GM19438 (cell line): ENCODE results near the gene PCDH1.
"Not testable (repeated sequence)": the region's sequence is repeated elsewhere in the genome, so short reads cannot be mapped to it uniquely, and the experiment has no call there.

Source experiments
- ATAC-seq: cut with Tn5 transposase; IDR thresholded peaks from one replicate; pipeline ENCODE4 v1.9.1; 2021; ENCODE audit warnings: low read depth; ENCODE audit not compliant: unreplicated experiment

The PCDH1 gene

DNA sequence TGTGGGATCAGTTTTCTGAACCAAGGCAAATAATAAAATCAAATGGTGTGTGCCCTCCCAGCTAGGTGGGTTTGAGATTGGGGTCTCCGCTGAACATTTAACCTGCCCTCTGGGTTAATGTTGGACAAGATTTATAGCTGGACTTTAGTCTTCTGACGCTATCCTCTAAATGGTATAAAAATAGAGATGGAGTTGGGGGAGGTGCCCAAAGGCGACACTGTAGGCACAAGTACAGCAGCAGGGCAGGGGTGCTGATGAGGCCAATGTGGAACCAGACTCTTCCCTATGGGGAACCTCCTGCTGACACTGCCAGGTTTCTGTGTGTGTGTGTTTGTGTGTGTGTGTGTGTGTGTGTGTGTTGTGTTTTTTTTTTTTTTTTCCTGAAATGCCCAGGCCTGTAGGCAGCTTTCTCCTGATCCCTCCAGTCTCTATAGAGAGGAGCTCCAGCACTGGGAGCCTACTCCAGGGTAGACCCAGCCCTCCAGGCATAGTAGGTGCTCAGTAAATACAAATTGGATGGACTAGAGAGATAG, 37.9 kb downstream of the PCDH1 start:
- no peak for ATAC-seq

GRCh38 chr5:141839015-141839513, 39.1 kb downstream of the PCDH1 start:
- ATAC-seq = no peak

DNA sequence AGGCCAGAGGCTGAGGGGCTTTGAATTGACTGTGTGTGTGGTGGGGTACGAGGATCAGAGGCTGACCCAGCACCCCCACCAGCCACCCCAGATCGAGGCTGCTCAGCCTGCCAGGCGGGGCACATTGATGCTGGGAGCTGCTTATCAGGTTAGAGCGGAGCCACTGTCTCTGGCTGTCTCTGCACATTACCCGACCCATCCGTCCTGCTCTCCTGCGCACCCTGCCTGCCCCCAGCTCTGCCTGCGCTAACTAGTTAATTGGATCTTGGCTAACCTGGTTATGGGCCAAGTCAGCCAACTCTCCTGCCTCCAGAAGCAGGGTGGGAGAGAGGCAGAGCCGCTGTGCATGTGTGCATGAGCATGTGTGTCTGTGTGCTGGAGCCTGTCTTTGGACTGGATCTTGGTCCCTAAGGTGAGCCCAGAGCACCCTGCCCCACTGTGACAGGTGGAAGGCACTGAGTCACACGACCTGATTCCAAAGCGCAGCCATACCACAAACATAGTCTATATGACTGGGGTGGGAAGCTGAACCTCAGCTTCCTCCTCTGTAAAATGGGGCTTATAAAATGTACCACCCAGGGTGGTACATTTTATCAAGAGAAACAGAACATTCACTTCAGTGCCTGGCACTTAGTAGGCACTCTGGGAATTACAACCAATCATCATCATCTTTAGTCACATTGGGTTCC, 39.7 kb downstream of the PCDH1 start:
- no peak for ATAC-seq

- no peak for ATAC-seq
Observed at GRCh38 chr5:141835928-141836670, 42.1 kb downstream of the PCDH1 start.

DNA sequence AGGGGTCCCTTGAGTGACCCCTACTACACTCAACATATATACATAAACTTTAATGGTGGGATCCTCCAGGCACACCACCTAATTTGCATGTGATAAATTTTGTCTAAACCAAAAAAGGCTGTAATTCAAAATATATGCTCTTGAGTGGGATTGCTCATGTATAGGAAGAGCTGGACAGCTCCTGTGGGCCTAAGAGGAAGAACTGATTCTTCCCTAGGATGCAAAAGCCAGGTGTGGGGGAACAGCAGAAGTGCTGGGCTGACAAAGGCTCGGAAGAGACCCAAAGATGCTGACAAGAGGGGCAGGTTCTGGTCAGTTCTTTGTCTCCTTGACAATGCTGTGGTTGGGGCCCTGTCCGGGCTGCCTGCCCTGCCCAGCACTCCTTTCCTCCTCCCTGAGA, 43.9 kb downstream of the PCDH1 start:
- no peak for ATAC-seq

GRCh38 chr5:141832131-141832530, 46.1 kb downstream of the PCDH1 start:
- no peak for ATAC-seq

DNA sequence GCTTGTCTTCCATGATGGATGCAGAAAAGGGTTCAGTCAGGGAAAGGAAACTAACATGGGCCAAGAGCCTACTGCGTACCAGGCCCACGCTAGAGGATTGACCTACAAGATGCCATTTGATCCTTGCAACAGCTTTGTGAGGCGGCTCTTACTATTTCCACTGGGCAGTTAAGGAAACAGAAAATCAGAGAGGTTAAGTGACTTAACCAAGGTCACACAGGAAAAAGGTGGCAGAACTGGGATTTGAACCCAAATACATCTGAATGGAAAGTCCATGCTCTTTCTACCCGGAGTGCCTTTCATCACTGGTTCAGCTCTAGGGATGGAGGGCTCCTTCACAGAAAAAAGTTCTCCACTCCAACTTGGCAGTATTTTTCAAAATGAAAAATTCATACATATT, 50.0 kb downstream of the PCDH1 start:
- ATAC-seq = no peak

- ATAC-seq = no peak
Observed at GRCh38 chr5:141826674-141827073, 51.5 kb downstream of the PCDH1 start.

GRCh38 chr5:141825791-141826560, 52.2 kb downstream of the PCDH1 start:
- no peak for ATAC-seq

DNA sequence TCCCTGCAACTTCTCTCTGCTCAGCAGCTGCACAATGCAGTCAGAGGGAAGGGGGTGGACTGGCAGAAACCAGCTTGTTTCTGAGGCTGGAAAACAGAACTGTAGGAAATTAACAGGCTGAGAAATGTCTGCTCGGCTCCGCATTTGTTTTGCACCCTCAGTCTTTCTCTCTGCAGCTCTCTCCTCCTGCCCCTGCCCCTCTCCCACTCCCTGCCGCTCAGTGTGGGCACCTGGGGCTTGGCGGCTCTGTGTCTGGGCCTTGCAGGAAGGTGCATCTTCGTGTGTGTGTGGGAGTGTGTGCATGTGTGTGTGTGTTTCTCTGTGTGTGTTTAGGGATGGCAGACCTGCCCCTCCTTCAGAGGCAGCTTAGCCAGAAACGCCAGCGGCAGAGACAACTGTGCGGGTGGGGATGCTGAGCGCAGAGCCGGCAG, 53.0 kb downstream of the PCDH1 start:
- no peak for ATAC-seq

- ATAC-seq = no peak
Observed at GRCh38 chr5:141824717-141825116, 53.5 kb downstream of the PCDH1 start.

DNA sequence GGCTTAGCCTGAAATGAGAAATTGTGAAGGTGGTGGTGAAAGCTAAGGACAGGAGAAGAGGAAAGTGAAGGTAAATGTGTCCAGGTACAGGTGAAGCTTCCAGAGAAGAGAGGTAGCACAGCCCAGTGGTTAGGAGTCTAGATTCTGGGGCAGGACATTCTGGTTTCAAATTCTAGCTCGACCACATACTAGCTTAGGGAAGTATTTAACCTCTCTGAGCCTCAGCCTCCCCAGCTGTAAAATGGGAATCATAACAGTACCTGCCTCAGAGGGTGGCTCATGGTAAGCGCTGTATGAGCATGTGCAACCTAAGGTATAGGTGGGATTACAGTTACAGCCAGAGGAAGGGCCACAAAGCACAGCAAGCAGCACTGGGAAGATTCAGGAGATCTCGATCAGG, 55.2 kb downstream of the PCDH1 start:
- no peak for ATAC-seq

DNA sequence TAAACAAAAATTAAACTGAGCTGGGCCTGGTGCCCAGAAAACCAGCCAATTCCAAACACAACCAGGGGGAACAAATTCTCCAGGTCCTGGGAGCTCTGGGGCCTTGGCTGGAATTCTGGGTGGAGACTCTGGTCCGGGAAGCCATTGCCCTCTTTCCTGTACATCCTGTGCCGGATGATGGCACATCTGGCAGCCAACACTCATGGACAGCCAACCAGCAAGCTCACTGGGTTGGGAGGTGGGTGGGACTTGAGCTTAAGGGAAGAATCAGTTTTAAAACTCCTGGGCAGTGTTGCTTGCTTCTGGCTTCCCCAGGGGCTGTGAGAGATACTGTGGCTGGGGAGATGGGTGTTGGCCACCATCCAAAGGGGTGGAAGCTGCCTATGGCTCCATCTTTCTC, 56.1 kb downstream of the PCDH1 start:
- no peak for ATAC-seq

DNA sequence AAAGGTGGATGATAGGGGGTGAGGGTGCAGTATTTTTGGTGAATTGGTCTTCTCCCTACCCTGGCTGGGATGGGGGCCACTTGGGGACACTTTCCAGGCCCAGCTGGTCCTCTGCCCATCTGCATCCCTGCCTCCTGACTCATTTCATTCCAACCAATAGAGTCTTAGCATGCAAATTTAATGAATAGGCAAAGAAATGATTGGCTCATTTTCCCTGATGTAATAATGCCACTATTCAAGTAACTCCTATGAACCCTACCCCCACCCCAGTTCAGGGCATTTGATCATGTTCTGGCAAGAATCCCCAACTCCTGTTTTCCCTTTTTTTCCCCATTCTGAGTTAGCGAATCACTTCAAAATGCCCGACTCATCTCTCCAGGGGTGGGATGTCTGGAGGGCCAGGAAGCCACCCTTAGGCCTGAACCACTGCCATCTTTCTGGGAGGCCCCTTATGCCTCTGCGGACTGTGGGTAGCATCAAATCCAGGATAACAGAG, 56.7 kb downstream of the PCDH1 start:
- no peak for ATAC-seq

- ATAC-seq = not testable (repeated sequence)
Observed at GRCh38 chr5:141820686-141821085, 57.5 kb downstream of the PCDH1 start.

DNA sequence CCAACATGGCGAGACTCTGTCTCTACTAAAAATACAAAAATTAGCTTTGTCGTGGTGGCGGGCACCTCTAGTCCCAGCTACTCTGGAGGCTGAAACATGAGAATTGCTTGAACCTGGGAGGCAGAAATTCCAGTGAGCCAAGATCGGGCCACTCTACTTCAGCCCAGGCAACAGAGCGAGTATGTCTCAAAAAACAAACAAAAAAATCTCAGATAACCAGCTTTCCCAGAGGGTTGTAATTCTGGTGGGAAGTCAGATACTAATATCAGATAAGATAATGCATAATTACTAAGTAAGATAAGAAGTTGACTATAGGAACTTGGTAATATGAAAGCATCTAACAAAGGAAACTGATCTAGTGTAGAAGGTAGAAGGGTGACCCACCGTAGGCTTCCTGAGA, 60.6 kb downstream of the PCDH1 start:
- no peak for ATAC-seq

GRCh38 chr5:141816598-141817399, 61.4 kb downstream of the PCDH1 start:
- ATAC-seq = no peak

DNA sequence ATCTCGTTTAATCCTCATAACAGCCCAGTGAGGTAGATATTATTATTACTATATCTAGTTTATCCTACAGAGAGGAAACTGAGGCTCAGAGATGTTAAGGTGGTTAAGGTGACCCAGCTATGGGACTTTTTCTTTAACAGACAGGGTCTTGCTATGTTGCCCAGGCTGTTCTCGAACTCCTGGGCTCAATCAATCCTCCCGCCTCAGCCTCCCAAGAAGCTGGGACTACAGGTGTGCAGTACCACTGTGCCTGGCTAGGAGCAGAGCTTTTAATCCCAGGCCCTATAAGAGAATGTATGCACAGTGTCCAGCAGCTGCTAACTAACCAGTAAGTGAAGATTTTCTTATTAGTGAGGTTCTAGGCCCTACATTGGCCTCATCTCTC, 62.4 kb downstream of the PCDH1 start:
- no peak for ATAC-seq

DNA sequence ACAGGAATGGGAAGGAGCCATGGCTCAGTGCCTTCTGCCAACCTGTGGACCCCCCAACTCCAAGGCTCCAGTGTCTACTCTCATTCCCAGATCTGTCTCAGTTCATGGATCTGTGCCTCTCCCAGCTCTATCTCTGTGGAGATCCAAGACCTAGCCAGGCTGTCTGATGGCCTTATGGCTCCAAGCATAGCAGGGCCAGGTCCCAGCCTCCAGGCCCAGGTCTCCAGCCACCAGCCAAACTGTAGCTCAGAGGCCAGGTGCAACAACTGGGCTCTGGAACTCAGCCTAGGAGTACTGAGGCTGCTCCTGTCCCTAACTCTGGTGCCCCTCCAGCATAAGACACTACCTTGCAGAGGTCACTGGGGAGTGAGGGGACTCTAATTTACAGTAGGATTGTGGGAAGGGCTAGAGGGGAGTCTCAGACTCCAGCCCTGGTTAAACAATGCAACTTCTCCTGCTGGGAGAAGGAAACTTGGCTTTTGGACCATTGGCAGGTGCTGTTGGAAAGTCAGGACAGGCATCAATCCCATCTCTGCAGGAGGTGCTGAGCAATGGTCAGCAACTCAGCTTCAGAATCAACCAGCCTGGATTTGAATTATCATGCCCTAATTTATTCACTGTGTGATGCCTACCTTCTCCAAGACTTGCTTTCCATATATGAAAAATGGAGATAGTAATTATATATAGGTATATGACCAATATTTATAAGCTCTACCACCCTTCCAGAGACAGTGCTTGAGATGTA, 63.0 kb downstream of the PCDH1 start:
- no peak for ATAC-seq
